Measurements from ENCODE around the gene MTUS2.

The MTUS2 gene

GRCh38 chr13:29535663-29536655 is 715.8 kb downstream of the MTUS2 start:
- no peak for DNase-seq

- no peak for DNase-seq
These were observed 716.7 kb downstream of the MTUS2 start for GRCh38 chr13:29536853-29537252.

DNA sequence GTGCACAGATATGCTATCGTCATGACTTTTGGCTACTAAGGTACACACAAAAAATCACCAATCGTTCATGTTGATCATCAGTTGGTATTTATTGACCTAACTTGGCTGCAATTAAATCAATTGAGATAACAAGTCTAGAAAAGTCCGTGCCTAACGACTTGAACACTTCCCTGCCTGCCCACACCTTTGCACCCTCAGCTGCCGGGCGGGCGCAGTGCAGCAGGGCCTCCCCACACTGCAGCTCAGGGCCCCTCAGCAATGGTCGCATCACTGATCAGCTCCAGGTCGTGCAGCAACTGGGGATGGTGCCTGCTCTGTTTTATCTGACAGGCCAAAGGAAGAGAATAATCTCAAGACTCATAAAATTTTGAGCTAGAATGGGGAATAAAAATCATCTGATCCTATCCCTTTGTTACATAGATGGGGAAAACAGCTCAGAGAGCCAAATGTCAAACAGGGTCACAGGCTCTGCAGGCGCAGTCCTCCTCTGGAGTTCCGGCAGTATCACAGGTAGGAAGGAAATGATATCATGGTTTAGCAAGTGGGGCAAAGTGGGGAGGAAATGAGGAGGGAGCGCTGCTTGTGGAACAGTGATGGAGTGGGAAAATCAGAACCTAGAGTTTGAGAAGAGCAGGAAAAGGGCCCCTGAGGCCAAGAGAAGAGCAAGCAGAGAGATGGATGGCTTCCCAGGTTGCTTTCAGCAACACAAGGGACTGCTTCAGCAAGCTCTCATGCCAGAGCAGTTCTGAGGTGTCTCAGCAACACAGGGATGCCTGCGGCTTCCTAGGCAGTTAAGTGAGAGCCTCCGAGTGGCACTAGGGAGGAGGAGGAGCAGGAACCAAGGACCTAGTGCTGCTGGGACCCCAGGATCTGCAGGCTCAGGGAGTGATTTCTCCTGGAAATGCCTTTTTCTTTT is 717.9 kb downstream of the MTUS2 start:
- DNase-seq: no peak

- DNase-seq: no peak
These were observed 718.5 kb downstream of the MTUS2 start for GRCh38 chr13:29538652-29539040.

DNA sequence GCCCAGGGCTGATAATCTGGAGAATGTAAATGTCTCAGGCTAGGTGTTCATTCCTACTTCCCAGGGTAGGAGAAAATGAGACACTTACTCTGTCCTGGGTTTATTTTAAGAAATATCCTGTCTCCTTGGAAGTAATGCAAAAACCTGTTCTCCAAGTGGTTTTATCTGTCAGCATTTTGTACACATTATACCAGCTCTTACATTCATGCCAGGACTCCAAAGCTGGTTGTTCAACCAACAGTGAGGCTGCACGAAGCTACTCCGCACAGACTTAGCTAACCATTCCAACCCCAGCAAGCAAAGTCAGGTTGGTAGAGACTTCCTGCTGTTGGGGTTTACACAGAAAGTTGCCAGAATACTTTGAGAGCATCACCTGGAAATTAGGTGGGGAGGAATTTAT is 719.7 kb downstream of the MTUS2 start:
- no peak for DNase-seq

- DNase-seq: no peak
These were observed 720.2 kb downstream of the MTUS2 start for GRCh38 chr13:29540334-29540733.

DNA sequence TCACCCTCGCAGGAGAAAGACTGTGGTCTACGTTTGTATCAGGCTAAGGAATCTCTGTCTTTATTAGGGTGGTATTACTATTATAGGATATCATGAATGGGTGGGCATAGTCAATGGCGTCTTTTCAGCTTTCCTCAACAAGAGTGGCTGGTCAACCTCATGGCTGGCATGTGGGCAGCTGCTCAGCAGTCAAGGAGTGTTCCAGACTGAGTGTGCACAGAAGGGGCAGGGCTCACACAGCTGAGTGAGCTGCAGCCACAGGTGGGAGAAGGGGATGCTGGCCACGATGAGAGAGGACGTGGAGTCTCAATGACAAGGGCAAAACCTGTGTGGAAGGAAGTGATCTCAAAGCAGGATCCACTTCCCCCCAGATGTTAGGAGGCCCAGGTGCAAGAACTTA is 720.7 kb downstream of the MTUS2 start:
- DNase-seq: no peak

GRCh38 chr13:29541400-29541799 is 721.3 kb downstream of the MTUS2 start:
- DNase-seq: no peak

DNA sequence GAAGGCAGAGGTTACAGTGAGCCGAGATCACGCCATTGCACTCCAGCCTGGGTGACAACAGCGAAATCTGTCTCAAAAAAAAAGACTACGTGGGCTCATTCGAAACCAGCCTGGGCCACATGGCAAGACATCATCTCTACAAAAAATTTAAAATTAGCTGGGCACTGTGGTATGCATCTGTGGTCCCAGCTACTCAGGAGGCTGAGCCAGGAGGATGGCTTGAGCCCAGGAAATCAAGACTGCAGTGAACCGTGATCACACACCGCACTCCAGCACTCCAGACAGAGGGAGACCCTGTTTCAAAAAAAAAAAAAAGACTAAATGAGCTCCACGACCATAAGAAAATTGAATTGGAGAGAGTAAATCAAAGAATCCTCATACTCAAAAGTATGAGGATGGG is 722.2 kb downstream of the MTUS2 start:
- no peak for DNase-seq

GRCh38 chr13:29543230-29544215 is 723.4 kb downstream of the MTUS2 start:
- DNase-seq: no peak

DNA sequence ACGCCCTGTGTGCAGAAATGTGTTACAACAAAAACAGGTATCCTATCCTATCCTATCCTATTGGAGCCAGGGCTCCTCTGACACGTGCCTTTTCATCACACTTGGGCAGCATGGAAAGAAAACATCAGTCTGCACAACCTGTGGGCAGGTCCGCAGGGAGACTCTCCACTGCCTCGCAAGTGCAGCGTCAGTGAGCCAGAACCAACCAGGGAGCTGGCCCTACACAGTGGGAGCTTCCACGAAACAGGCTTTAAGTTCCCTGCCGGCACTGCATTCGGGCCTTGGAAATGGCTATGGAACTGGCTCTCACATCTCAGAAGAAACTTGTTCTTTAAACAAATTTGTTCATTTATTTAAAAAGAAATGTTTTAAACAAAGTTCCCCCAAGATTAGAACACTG is 725.8 kb downstream of the MTUS2 start:
- no peak for DNase-seq

DNA sequence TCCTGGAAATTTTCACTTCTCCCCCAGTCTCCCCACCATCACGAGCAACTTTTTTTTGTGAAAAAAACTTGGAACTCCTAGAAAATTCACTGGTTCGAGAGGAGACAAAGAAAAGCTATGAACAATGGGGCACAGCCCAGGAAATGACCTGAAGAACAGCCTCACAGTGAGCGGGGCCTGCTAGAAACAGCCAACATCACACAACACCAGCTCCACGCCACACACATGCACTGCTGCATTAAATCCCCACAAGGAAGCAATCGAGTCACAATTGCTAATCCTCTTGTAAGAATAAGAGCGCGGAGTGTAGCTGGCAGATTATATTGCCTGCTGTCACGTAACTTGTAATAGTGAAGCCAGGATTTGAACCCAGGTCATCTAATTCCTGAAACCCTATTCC is 726.5 kb downstream of the MTUS2 start:
- no peak for DNase-seq

- DNase-seq: no peak
These were observed 727.0 kb downstream of the MTUS2 start for GRCh38 chr13:29547153-29547552.

DNA sequence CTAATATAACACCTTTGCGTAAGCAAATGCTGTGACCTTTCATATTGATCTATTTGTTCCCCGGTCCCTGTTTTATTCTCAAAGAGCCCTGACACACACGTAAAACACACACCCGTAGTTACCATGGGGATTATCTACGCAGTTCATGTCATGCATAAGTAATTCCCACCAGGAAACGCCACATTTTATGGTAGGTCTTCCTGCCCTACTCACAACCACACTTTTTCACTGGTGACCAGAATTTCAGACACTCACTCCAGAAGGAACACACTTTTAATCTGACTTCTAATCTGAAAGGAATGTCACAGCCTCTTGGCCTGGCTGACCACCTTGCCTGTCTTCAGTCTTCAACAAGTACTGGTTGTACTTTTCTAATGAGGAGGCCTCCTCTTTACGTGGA is 728.6 kb downstream of the MTUS2 start:
- no peak for DNase-seq

DNA sequence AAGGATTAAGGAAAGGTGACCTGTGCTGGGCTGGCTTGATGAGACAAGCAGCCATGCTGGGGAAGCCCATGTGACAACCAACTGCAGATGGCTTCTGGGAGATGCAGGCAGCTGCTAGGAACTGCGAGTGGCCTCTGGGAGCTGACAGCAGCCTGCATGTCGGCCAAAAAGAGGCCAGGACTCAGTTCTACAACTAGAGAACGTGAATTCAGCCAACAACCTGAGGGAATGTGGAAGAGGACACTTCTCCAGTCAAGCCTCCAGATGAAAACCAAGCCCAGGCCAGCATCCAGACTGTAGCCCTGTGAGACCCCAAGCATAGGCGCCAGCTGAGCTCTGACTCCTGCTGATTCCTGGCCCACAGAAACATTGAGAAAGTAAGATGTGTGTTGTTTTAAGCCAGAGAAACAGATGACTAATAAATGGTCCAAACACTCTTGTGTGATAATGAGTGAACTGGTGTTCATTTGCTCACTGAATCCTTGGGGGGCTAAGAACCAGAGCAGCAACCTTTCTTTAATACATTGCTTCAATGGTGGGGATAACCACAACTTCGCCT is 730.4 kb downstream of the MTUS2 start:
- no peak for DNase-seq

- no peak for DNase-seq
These were observed 731.1 kb downstream of the MTUS2 start for GRCh38 chr13:29551214-29551613.

All from NCI-H2081 treated with DMSO at 0.1 percent for 48 hours (cell line).